GM12873 (cell line): ENCODE measurements around the gene NCOA1.

Experiments used
- CTCF ChIP-seq: IDR thresholded peaks from 2 replicates; pipeline ENCODE4 v1.5.1; 2012; ENCODE audit warnings: low read depth, mild to moderate bottlenecking, moderate library complexity, low read length, control low read depth; ENCODE audit not compliant: insufficient read depth; ENCODE audit errors: missing control alignments

Gene NCOA1

GRCh38 chr2:24544456-24545115 lies 53.5 kb downstream of the NCOA1 start:
- TF ChIP-seq CTCF: no peak

GRCh38 chr2:24546669-24547068 lies 55.6 kb downstream of the NCOA1 start:
- TF ChIP-seq CTCF: no peak

GRCh38 chr2:24548058-24548457 lies 57.0 kb downstream of the NCOA1 start:
- no peak for TF ChIP-seq CTCF

GRCh38 chr2:24551016-24551415 lies 60.0 kb downstream of the NCOA1 start:
- no peak for TF ChIP-seq CTCF

GRCh38 chr2:24552836-24553235 lies 61.8 kb downstream of the NCOA1 start:
- TF ChIP-seq CTCF: no peak

- no peak for TF ChIP-seq CTCF
Measured at GRCh38 chr2:24558781-24559472, 67.9 kb downstream of the NCOA1 start.

- TF ChIP-seq CTCF: no peak
Measured at GRCh38 chr2:24559473-24560113, 68.5 kb downstream of the NCOA1 start.
